Measurements from ENCODE around the gene SFMBT1.

SFMBT1 gene

DNA sequence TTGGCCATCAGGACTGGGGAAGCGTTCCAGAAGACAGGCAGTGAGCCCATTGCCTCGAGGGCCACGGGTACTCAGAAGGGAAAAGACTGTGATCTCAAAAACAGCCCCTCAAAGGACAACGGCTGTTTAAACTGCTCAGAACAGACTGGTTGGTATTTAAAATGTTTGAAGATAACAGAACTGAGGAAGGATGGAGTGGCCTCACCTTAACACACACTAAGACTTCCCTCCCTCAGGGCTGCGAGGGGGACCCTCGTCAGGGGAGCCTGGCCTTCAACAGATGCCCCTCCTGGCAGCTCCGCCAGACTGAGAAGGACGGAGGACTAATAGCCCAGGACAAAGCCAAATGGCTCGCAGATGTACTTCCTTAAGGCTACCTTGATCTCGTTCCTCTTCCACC, 151.1 kb downstream of the SFMBT1 start:
- no peak for DNase-seq (ENCODE audit: low read depth)
- TF ChIP-seq, protein P1, sequence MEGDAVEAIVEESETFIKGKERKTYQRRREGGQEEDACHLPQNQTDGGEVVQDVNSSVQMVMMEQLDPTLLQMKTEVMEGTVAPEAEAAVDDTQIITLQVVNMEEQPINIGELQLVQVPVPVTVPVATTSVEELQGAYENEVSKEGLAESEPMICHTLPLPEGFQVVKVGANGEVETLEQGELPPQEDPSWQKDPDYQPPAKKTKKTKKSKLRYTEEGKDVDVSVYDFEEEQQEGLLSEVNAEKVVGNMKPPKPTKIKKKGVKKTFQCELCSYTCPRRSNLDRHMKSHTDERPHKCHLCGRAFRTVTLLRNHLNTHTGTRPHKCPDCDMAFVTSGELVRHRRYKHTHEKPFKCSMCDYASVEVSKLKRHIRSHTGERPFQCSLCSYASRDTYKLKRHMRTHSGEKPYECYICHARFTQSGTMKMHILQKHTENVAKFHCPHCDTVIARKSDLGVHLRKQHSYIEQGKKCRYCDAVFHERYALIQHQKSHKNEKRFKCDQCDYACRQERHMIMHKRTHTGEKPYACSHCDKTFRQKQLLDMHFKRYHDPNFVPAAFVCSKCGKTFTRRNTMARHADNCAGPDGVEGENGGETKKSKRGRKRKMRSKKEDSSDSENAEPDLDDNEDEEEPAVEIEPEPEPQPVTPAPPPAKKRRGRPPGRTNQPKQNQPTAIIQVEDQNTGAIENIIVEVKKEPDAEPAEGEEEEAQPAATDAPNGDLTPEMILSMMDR (IDR thresholded peaks at IDR 0.05; ENCODE audit: control insufficient read depth, insufficient read depth, low read depth, low read length, missing control alignments), result no peak
- H3K4me3 ChIP-seq (ENCODE audit: control insufficient read depth, low read depth, low read length), result no peak overlapping the region

DNA sequence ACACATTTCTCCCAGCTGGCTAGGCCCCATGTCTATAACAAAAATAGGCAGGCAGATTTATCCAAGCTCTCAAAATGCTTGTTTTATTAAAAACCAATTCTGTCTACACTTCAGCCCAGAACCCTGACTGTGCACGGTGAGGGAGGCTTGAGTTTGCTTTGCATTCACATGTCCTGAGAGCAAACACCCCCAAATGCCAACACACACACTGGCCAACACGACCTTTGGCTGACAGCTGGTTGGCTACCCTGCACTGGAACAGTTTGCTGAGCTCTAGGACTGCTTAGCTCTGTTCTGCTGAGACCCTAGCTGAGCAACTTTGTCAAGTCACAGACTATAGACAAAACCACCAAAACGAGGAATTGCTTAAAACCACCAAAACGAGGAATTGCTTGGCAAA, 152.2 kb downstream of the SFMBT1 start:
- DNase-seq (ENCODE audit: low read depth), result no peak
- TF ChIP-seq, protein P1 (IDR thresholded peaks at IDR 0.05; ENCODE audit: control insufficient read depth, insufficient read depth, low read depth, low read length, missing control alignments), result no peak
- no peak overlapping the region for H3K4me3 ChIP-seq (ENCODE audit: control insufficient read depth, low read depth, low read length)

DNA sequence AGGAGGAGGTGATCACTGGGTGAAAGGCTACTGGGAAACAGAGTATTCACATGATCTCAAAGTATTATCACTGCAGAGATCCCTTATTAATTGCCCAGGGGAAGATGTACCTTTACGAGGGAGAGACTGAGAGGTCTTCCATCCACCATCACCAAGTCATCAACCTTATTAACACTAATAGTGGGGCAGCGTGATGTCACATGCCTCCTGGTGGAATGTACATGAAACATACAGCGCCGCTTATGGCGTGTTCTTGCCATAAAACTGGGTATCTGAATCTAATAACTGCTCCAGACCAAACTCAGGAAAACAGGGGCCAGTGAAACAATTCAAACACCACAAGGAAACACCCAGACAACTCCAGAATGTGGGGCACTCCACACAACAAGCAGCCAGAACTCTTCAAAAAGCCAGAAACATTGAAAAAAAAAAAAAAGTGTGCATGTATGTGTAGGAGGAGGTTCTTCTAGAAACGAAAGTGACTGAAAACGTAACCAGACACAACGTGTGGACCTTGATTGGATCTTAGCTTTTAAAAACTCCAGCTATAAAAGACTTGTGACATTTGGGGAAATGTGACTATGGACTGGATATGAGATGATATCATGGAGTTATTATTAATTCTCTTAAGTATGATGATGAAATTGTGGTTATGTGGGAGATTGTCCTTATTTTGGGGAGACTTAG, 153.1 kb downstream of the SFMBT1 start:
- H3K4me3 ChIP-seq (ENCODE audit: control insufficient read depth, low read depth, low read length), result peak overlapping the region; percentile 17; the same call in 1 of the 2 replicates
- DNase-seq (ENCODE audit: low read depth), result no peak
- TF ChIP-seq, protein P1 (IDR thresholded peaks at IDR 0.05; ENCODE audit: control insufficient read depth, insufficient read depth, low read depth, low read length, missing control alignments), result peak; percentile 32

DNA sequence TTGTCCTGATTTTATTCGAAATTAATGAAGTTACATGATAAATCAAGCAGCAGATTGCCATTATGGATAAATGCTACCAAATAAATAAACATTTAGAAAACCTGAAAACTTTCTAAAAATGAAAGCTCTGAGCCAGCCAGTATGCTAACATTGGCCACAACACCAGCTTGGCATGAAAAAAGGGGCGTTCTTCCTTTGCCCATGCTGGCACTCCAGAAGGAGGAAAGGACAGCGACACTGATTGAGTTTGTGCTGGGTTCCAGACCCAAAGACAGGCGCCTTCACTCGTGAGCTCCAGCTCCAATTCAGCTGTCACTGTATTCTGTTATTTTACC, 153.6 kb downstream of the SFMBT1 start:
- DNase-seq (ENCODE audit: low read depth), result no peak
- TF ChIP-seq, protein P1 (IDR thresholded peaks at IDR 0.05; ENCODE audit: control insufficient read depth, insufficient read depth, low read depth, low read length, missing control alignments), result no peak
- H3K4me3 ChIP-seq (ENCODE audit: control insufficient read depth, low read depth, low read length), result no peak overlapping the region

DNA sequence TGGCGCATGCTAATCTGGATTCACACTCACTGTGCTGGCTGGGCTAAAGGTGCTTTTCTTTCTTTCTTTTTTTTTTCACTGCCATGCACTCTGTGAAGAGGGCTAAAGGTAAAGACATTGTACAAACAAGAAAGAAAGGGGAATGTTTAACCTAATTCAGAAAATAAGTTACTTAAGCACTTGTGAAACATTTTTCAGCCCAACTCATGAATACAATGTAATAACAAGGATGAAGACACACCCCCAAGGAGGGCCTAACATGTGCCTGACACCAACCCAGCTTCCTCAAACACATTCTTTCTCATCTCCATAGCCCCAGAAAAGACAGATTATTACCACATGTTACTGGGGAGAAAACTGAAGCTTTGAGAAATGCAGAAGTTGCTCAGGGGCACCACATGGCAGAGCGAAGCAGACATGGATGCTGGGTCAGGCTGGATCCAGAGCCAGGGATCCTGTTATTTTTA, 154.2 kb downstream of the SFMBT1 start:
- no peak overlapping the region for H3K4me3 ChIP-seq (ENCODE audit: control insufficient read depth, low read depth, low read length)
- TF ChIP-seq, protein P1 (IDR thresholded peaks at IDR 0.05; ENCODE audit: control insufficient read depth, insufficient read depth, low read depth, low read length, missing control alignments), result no peak
- DNase-seq (ENCODE audit: low read depth), result peak; percentile 71

DNA sequence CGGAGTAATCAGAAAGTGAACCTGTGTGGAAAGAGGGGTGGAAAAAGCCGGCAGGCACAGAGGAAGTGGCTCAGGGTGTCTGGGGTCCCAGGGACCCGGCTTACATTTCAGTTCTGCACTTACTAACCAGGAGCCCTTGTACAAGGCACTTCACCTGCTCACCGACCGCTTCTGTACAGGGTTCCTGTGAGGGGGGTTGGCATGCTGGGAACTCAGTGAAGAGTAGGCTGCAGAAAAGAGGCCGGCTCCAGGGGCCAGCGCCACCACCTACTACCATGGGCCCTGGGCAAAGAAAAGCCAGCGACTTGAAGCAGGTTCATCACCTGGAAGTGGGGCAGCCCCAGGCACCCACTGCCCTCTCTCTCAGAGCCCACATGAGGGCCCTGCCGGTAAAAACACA, 154.7 kb downstream of the SFMBT1 start:
- TF ChIP-seq, protein P1 (IDR thresholded peaks at IDR 0.05; ENCODE audit: control insufficient read depth, insufficient read depth, low read depth, low read length, missing control alignments), result no peak
- no peak overlapping the region for H3K4me3 ChIP-seq (ENCODE audit: control insufficient read depth, low read depth, low read length)
- DNase-seq (ENCODE audit: low read depth), result no peak

Measured in AG09309 (cell line).